Breast epithelium (tissue), 4 donors: ENCODE results near the gene SHISA5. TPM values are rescaled to one million over a fixed set of nuclear protein-coding genes. Genes with fewer than 3 reads are reported as not detected.

Experiments
- DNase-seq, 2 donors: peaks; one replicate each; pipeline ENCODE4 v3.0.0-alpha.2; 2019; ENCODE audit warnings: low spot score in 2 of 2
- H3K27ac ChIP-seq, 2 donors: fragments of 200-600 bp; sonication (generic) in 1 of 2; one replicate each; pipeline ENCODE4 v1.5.1; 2016 to 2019; ENCODE audit warnings: mild to moderate bottlenecking in 1 of 2
- H3K27me3 ChIP-seq, 2 donors: fragments of 200-600 bp; sonication (generic) in 1 of 2; one replicate each; pipeline versions ENCODE4 v1.5.1 to v1.6.0; 2017 to 2019; ENCODE audit warnings: control low read depth in 1 of 2, mild to moderate bottlenecking in 1 of 2
- H3K36me3 ChIP-seq: fragments of 200-600 bp; one replicate; pipeline ENCODE4 v1.5.1; 2019
- H3K4me1 ChIP-seq, 2 donors: fragments of 200-600 bp; sonication (generic); one replicate each; pipeline ENCODE4 v1.5.1; 2016 to 2019; ENCODE audit warnings: control low read depth in 1 of 2
- H3K4me3 ChIP-seq, 3 donors: fragments of 200-600 bp; sonication (generic); 1 replicate in 2 of 3; 2 replicates in 1 of 3; pipeline ENCODE4 v1.5.1; 2016 to 2019; ENCODE audit warnings: mild to moderate bottlenecking in 3 of 3, moderate library complexity in 2 of 3
- H3K9me3 ChIP-seq, 2 donors: fragments of 200-600 bp; sonication (generic) in 1 of 2; one replicate each; pipeline ENCODE4 v1.5.1; 2016 to 2019; ENCODE audit warnings: control low read depth in 1 of 2
- POLR2A ChIP-seq: fragments of 450-650 bp; IDR thresholded peaks from one replicate; pipeline ENCODE4 v1.6.1; 2016; ENCODE audit warnings: antibody characterized with exemption, mild to moderate bottlenecking, moderate library complexity
- POLR2AphosphoS5 ChIP-seq, 3 donors: sonication (generic); formaldehyde crosslinking; IDR thresholded peaks; one replicate each; pipeline ENCODE4 v1.6.1; 2017; ENCODE audit warnings: antibody characterized with exemption in 3 of 3
- intact Hi-C: fragments of 100-400 bp; cut with DNase I; formaldehyde crosslinking; loops from one replicate; pipeline ENCODE4 v1.15.1; 2023; ENCODE audit warnings: low total_unique reads
- total RNA-seq, 3 donors: library from RNA; depleted of rRNA; stranded (reverse); fragments of >200 nt; gene quantifications; one replicate each; pipeline ENCODE4 v1.1.0, GENCODE V29; 2016
- TF ChIP-seq, protein P1 (sequence below), 3 donors: fragments of 450-650 bp; IDR thresholded peaks; one replicate each; pipeline ENCODE4 v1.5.1; 2016 to 2017; ENCODE audit warnings: antibody characterized with exemption in 3 of 3, mild to moderate bottlenecking in 3 of 3, moderate library complexity in 3 of 3

The SHISA5 gene
- total RNA-seq, 3 donors from 2014 or later = 65.6 to 90.1 (median 77.0) TPM

DNA sequence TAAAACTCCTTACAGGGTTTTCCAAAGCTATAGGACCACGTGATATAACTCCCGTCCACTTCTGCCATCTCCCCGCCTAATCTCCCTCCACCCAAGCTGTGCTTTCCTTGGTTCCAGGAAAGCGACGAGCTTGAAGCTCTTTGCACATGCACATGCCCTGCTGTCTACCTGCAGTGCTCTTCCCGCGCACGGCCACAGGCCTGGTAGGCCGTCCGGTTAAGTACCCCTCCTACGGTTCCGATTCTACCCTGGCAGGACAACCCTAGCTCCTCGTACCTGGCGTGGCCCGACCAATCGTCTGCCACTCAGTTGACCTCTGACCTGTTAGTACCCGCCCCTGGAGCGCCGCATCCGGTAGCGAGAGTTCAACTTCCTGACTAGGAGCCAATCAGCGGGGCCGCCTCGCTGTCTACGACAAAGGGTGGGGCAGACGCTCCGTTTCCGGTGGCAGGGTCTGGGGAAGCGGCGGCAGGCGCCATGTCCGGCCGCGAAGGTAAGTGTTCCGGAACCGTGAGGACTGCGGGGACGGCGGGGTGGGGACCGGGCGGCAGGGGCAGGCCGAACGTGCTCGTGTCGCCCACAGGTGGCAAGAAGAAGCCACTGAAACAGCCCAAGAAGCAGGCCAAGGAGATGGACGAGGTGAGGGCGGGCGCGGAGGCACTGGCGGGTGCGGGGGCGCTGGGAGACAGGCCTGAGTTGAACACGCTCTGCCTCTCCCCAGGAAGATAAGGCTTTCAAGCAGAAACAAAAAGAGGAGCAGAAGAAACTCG, 64.0 kb downstream of the SHISA5 start, which contains the start of the genes CCDC51 and TMA7:
TSS of gene CCDC51 (minus strand) at position 300 of the 770 bp plus-strand sequence. CDS start 4,991 bp downstream, outside the sequence.
TSS of gene TMA7 (plus strand) at position 438 of the 770 bp plus-strand sequence. CDS start at position 478, 40 bp downstream.
- H3K4me3 ChIP-seq = peak within 1 kb of the TSS; percentile 72 to 92 (median 75)
- TF ChIP-seq POLR2A = peak; percentile 93
- TF ChIP-seq, protein P1, sequence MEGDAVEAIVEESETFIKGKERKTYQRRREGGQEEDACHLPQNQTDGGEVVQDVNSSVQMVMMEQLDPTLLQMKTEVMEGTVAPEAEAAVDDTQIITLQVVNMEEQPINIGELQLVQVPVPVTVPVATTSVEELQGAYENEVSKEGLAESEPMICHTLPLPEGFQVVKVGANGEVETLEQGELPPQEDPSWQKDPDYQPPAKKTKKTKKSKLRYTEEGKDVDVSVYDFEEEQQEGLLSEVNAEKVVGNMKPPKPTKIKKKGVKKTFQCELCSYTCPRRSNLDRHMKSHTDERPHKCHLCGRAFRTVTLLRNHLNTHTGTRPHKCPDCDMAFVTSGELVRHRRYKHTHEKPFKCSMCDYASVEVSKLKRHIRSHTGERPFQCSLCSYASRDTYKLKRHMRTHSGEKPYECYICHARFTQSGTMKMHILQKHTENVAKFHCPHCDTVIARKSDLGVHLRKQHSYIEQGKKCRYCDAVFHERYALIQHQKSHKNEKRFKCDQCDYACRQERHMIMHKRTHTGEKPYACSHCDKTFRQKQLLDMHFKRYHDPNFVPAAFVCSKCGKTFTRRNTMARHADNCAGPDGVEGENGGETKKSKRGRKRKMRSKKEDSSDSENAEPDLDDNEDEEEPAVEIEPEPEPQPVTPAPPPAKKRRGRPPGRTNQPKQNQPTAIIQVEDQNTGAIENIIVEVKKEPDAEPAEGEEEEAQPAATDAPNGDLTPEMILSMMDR (IDR thresholded peaks at IDR 0.05) = no peak
- TF ChIP-seq POLR2AphosphoS5 (IDR thresholded peaks at IDR 0.05) = peak; percentile 93 to 99 (median 97)
- no peaks in the 10 kb centered on the region for H3K27me3 ChIP-seq
- no peaks in the 10 kb centered on the region for H3K9me3 ChIP-seq
- intact Hi-C loops = no loop called here
- peaks cover 4 to 9% of the 10 kb centered on the region in 2 donors for H3K4me1 ChIP-seq
- no peaks in the 10 kb centered on the region for H3K36me3 ChIP-seq
- peak; percentile 99 to 100 for DNase-seq
- H3K27ac ChIP-seq = peak within 1 kb of the TSS; percentile 94

GRCh38 chr3:48437812-48438211, 66.2 kb downstream of the SHISA5 start:
- intact Hi-C loops = no loop called here
- H3K4me1 ChIP-seq = peaks cover 4 to 9% of the 10 kb centered on the region in 2 donors
- TF ChIP-seq, protein P1 (IDR thresholded peaks at IDR 0.05) = no peak
- no peak for TF ChIP-seq POLR2A
- no peak for TF ChIP-seq POLR2AphosphoS5 (IDR thresholded peaks at IDR 0.05)

DNA sequence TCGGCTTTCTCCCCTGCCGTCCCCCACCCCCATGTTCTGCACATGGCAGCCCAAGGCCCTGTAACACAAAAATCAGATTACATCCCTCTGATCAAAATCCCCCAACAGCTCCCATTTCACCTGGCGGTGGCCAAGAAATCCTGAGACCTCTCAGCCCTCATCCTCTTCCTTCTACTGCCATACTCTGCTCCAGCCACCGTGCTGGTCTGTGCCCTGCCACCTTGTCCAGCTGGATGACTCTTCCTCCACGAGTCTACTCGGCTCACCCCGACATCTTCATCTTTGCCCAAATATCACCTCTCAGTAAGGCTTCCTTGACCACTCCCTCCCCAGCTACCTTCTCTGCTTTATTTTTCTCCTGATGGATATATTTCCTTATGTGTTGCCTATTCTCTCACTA, 67.1 kb downstream of the SHISA5 start:
- intact Hi-C loops = no loop called here
- TF ChIP-seq POLR2A (no peak), POLR2AphosphoS5 (IDR thresholded peaks at IDR 0.05) (no peak)
- TF ChIP-seq, protein P1 (IDR thresholded peaks at IDR 0.05) = no peak
- DNase-seq = no peak
- Histone ChIP-seq H3K4me3 (no peak overlapping the region), H3K4me1 (peaks cover 4 to 5% of the 10 kb centered on the region in 2 donors), H3K9me3 (no peaks in the 10 kb centered on the region), H3K27me3 (no peaks in the 10 kb centered on the region), H3K27ac (peak overlapping the region in 1 of 2 donors; percentile 2), H3K36me3 (no peaks in the 10 kb centered on the region)

More at GRCh38 chr3:48437812-48438211, 66.2 kb downstream of the SHISA5 start:
- no peaks in the 10 kb centered on the region for H3K27me3 ChIP-seq
- H3K36me3 ChIP-seq = no peaks in the 10 kb centered on the region
- H3K27ac ChIP-seq = no peak overlapping the region
- DNase-seq = no peak
- no peak overlapping the region for H3K4me3 ChIP-seq
- H3K9me3 ChIP-seq = no peaks in the 10 kb centered on the region

- intact Hi-C loops = no loop called here
- Histone ChIP-seq H3K27me3 (no peaks in the 10 kb centered on the region), H3K27ac (peak overlapping the region in 1 of 2 donors; percentile 2), H3K4me1 (peaks cover 0 to 2% of the 10 kb centered on the region in 2 donors), H3K36me3 (no peaks in the 10 kb centered on the region), H3K9me3 (no peaks in the 10 kb centered on the region), H3K4me3 (no peak overlapping the region)
- TF ChIP-seq POLR2A (no peak), POLR2AphosphoS5 (IDR thresholded peaks at IDR 0.05) (no peak)
- TF ChIP-seq, protein P1 (IDR thresholded peaks at IDR 0.05) = no peak
- DNase-seq = no peak
Measured at GRCh38 chr3:48436477-48436787, 67.5 kb downstream of the SHISA5 start.

DNA sequence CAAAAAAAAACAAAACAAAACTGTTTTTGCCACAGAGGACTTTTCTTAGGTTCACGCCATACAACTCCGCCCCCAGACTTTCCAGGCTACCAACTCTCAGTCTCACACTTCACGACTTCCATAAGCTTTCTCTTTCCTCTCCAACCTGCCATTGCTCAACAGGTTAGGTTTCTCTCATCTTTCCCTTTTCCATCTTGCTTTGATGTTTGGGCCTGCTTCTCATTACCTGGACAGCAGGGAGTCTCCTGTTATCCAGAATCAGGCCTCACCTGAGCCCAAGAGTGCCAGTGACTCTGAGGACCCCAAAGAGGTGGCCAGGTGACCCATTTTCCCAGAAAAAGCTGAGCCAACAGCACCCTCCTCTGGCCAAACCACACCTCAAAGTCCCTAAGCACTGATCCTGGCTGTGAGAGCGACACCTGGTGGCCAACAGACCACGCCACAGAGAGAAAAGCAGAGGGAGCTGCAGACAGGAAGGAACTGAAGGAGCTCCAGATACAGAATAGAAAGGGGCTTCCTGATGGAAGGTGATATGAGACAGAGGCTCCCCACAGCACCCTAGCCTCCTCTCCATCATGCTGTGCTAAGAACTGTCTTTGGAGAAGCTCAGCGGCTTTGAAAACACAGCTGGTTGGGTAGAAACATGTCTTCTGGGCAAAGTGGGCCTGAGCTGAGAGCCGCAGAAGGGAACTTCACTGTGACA, 68.0 kb downstream of the SHISA5 start:
- H3K9me3 ChIP-seq = no peaks in the 10 kb centered on the region
- peak; percentile 83 to 86 for DNase-seq
- no peaks in the 10 kb centered on the region for H3K36me3 ChIP-seq
- intact Hi-C loops = no loop called here
- no peaks in the 10 kb centered on the region for H3K27me3 ChIP-seq
- H3K4me3 ChIP-seq = no peak overlapping the region
- peak overlapping the region; percentile 37 to 96 for H3K27ac ChIP-seq
- TF ChIP-seq, protein P1 (IDR thresholded peaks at IDR 0.05) = peak; percentile 99 to 100 (median 100)
- no peak for TF ChIP-seq POLR2A
- peak; percentile 56 to 74 (median 68) for TF ChIP-seq POLR2AphosphoS5 (IDR thresholded peaks at IDR 0.05)
- H3K4me1 ChIP-seq = peaks cover under 1 to 6% of the 10 kb centered on the region in 2 donors
